GM21529 (cell line): ENCODE data around the gene IFT122.

Source experiments
- ATAC-seq: cut with Tn5 transposase; IDR thresholded peaks from one replicate; pipeline ENCODE4 v1.9.1; 2021; ENCODE audit not compliant: unreplicated experiment

The IFT122 gene

DNA sequence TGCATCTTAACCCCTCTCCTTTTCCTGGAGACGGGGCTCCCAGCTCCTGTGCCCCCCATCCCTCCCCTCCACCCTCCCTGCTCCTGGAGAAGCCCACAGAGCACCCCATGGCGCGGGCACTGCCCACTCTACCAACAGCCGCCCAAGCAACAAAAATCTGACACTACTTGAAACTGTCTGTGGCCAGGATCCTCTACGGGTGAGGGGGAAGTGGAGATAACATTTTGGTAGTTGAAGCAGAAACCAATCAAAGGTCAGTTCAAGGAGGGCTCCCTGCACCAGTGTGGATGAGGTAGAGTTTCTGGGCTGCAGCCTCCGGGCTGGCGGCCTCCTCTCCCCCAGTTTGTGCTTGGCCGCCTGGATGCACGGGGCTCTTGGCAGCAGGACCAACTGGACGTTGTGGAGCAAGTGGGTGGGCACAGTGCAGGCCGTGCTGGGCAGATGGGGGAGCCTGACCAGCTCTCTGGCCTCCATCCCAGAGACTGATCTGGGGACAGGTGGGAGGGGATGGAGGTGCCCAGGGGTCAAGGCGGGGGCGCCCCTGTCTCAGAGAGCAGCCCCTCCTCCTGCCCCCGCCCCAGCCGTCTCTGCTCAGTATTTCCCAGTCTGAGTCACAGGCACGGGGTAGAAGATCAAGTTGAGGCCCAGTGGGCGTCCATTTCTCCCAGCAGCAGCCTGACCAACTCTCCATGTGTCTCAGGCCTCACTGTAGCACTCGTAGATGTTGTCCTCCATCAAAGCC is 115.8 kb downstream of the IFT122 start:
- no peak for ATAC-seq

DNA sequence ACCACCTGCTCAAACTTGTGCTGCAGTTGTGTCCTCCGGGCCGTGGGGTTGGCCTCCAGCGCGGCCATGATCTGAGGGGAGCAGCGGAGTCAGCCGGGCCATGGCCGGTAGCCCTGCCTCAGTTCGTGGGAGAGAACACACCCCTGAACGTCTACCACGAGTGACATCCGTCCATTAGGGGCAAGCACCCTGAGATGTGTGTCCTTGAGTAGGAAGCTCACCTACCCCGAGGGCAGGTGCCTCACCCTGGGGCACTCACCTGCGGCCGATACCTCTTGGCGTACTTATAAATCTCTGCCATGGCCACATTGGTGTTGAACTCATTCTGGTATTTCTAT is 116.3 kb downstream of the IFT122 start:
- no peak for ATAC-seq

GRCh38 chr3:129556890-129557547 is 117.0 kb downstream of the IFT122 start:
- no peak for ATAC-seq

DNA sequence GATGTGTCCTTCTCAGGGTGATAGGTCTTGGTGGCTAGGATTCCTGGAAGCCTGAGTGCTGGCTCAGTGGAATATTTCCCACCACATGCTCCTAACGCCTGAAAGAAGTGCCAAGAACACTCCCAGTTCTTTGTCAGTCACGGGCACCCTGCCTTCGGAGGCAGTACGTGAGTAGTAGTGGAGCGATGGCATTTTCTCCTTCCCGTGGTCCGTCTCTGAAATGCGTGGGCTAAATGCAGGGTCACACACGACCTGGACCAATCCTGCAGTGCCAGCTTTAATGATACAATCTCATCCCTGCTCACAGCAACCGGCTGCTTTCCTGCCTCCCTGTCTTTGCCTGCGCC is 117.5 kb downstream of the IFT122 start:
- ATAC-seq, result no peak

GRCh38 chr3:129558081-129558771 is 118.2 kb downstream of the IFT122 start:
- no peak for ATAC-seq

- ATAC-seq, result no peak
These were observed 118.9 kb downstream of the IFT122 start for GRCh38 chr3:129558772-129559564.

- no peak for ATAC-seq
These were observed 119.6 kb downstream of the IFT122 start for GRCh38 chr3:129559565-129560079.

- no peak for ATAC-seq
These were observed 120.3 kb downstream of the IFT122 start for GRCh38 chr3:129560269-129560787.

DNA sequence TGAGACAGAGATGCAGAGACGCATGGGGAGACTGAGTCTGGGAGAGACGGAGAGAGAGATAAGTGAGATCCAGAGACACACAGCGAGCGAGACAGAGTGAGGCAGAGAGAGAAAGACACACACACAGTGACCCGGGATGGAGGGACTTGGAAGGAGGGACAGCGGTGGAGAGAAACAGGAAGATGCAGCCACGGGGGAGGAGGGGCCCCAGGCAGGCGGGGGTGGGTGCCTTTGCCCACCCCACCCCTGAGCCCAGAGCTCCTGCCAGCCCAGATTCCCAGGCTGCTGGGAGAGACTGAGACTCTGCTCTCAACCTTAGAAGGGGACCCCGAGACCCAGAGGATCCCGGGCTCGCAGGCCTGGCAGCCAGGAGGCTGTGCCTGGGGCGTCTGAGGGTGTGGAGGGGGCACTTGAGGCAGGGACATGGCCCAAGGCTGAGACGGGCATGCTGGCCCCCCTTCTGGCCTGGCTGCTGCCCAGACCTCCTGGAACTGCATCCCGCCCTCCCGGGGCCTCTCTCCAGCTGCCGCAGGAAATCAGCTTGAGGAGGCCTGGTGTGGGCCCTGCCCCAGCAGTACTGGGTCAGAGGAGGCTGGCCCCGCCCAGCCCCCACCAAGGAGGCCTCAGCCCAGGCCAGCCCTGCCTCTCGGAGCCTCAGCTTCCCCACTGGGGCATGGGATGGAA is 121.0 kb downstream of the IFT122 start:
- ATAC-seq, result no peak

- no peak for ATAC-seq
These were observed 121.7 kb downstream of the IFT122 start for GRCh38 chr3:129561619-129562248.

DNA sequence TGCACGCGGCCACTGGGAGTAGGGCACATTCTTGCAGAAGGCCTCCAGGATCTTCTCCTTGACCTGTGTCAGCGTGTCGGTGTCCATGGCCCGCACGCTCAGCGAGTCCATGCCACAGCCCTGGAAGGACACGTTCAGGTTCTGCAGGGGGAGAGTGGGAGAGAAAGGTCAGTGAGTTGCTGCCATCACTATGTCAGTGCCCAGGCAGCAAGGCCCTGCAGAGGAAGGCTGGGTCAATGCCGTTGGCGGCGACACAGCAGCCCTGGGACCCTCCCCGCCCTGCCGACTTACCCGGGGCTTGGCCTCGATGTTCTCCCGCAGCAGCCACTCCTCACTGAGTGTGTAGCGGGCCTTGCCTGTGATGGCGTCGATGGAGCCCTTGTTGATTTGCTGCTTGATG is 122.8 kb downstream of the IFT122 start:
- no peak for ATAC-seq

GRCh38 chr3:129563332-129563731 is 123.3 kb downstream of the IFT122 start:
- no peak for ATAC-seq

GRCh38 chr3:129563850-129564535 is 124.0 kb downstream of the IFT122 start:
- ATAC-seq, result no peak

DNA sequence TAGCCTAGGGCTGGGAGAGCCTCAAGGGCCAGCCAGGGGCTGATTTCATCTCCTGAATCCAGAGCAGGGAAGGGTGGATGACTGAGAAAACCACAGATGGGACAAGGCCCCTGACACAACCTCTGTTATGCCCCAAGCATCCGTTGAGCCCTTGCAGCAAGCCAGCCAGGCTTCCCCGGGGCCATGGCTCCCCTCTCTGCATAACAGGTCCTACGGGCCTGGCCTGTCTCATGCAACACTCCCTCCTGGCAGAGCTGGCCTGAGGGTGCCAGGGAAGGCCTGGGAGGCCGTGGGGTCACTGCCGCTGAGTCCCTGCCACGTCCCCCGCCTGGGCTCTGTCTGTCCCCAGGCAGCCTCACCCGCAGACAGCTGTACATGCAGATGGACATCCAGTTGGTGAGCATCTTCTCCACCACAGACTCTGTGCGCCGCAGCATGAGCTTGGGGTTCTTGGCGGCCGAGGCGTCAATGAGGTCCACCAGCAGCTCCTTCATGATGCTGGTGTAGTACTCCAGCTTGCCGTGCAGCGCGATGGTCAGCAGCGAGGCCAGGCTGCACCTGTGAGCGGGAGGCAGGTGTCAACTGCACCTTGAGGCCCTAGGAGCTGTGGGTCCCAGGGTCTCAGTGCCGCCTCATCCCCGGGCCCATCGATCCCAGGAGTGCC is 125.1 kb downstream of the IFT122 start:
- ATAC-seq, result no peak

DNA sequence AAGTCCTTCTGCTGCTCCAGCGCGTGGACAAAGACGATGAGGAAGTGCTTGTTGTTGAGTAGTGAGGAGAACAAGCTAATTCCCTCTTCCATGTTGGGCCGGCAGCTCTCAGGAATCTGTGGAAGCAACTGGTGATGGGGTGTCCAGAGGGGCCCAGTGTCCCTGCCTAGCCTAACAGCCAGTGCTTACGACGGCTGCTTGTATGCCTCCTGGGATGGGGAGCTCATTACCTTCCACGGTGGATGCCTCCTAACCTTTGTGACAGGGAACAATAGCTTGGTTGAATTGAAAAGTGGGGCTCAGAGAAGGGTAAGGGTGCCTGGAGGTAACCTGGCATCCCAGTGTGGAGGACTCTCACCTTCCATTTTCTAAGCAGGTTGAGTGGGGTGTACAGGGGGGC is 125.9 kb downstream of the IFT122 start:
- no peak for ATAC-seq

- no peak for ATAC-seq
These were observed 127.2 kb downstream of the IFT122 start for GRCh38 chr3:129567176-129567705.

GRCh38 chr3:129567939-129568338 is 127.9 kb downstream of the IFT122 start:
- ATAC-seq, result no peak

GRCh38 chr3:129569856-129570255 is 129.8 kb downstream of the IFT122 start:
- ATAC-seq, result no peak
